HG02970 (cell line): ENCODE results near the gene OR1K1.
"Not testable (repeated sequence)": the region's sequence is repeated elsewhere in the genome, so short reads cannot be mapped to it uniquely, and the experiment has no call there.

Experiments used
- ATAC-seq: cut with Tn5 transposase; IDR thresholded peaks from one replicate; pipeline ENCODE4 v1.9.1; 2021; ENCODE audit warnings: mild to moderate bottlenecking, moderate library complexity, moderate number of reproducible peaks; ENCODE audit not compliant: unreplicated experiment, low FRiP score

The OR1K1 gene

GRCh38 chr9:122810306-122810946 is 10.5 kb downstream of the OR1K1 start:
- ATAC-seq: no peak

DNA sequence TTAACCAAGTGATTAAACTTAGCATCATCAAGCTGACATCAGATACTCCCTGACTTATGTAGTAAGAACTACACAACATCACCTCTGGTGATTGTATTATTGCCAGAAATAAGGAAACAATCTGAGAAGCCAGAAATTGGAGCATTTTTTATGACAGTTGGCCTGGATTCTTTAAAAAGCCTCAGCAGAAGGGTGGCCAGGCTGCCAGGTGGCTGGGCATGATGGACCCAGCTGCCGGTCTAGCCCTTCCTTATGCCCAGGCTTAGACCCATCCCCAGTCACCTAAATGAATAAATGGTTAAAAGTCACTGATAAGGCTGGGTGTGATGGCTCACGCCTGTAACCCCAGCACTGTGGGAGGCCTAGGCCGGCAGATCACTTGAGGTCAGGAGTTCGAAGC is 12.8 kb downstream of the OR1K1 start:
- no peak for ATAC-seq

DNA sequence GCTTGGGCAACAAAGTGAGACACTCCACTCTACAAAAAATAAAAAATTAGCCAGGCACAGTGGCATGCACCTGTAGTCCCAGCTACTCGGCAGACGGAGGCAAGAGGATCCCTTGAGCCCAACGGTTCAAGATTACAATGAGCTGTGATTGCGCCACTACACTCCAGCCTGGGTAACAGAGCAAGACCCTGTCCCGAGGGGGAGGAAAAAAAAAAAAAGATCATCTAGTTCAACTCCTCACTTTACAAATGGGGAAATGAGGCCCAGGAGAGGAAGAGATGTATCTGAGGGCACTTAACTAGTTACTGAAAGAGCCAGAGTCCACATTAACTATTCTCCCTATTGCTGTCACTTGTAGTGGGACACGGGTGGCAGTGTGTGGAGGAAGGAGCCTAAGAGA is 14.6 kb downstream of the OR1K1 start:
- no peak for ATAC-seq

DNA sequence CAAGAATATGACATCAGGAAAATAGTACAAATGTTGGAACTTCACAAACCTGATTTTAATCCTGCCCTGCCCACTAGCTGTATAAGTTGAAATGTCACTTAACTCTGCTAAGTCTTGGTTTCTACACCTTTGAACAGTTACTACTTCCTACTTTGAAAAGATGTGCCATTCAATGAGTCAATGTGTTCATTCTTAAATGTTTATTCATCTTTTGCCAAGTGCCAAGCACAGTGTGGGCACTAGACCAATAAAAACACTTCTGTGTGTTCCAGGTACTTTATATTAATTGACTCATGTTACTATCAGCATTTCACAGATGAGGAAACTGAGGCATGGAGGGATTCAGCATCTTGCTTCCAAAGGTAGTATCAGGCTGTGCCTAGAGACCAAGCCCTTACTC is 15.6 kb downstream of the OR1K1 start:
- no peak for ATAC-seq

- no peak for ATAC-seq
Observed at GRCh38 chr9:122816163-122816867, 16.4 kb downstream of the OR1K1 start.

DNA sequence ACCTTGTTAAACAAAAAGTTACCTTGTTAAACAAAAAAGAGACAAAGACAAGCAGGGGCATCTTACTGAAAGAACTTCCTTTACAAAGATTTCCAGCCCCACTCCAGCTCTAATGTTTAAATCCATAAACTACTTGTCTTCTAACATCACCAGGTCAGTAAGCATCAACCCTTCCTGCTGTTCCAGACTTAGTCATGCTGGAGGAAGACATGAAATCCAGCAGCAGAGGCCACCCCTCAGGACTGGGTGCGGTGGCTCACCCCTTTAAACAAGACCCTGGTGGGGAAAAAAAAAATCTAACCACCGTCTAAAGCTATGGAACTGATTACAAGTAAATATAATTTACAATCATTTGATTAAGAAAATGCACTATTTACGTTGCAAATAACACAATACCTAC is 19.4 kb downstream of the OR1K1 start:
- no peak for ATAC-seq

DNA sequence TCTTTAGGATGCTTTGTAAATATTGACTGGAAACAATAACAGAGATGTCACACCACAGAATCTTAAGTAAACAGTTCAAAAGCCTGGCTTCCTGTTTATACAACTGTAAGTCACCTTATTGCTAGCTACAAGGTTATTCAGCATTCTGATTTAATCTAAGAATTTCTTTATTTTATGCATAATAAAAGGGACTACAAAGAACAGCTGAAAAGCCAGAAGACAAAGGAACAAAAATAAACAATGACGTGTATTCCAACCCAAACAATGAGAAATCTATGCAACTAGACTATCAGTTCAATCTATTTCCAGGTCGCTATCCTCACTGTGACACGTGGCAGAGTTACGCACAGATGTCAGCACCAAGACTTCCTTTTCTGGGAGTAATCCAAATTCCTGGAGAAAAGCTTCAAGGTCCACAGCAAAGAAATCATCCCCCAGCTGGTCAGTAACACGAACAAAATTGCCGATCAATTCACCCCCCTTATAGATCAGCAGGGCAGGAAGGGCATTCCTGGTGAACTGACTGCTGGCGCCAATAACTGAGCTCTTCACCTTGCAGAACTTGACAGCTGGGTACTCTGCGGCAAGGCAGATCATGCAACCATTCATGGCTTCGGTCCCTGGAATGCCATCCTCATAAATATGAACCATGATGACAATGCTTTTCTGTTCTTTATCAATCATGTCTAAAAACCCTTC is 20.0 kb downstream of the OR1K1 start:
- no peak for ATAC-seq

- ATAC-seq: no peak
Observed at GRCh38 chr9:122820490-122820845, 20.5 kb downstream of the OR1K1 start.

- no peak for ATAC-seq
Observed at GRCh38 chr9:122821278-122821943, 21.5 kb downstream of the OR1K1 start.

GRCh38 chr9:122822056-122822455 is 22.1 kb downstream of the OR1K1 start:
- no peak for ATAC-seq

DNA sequence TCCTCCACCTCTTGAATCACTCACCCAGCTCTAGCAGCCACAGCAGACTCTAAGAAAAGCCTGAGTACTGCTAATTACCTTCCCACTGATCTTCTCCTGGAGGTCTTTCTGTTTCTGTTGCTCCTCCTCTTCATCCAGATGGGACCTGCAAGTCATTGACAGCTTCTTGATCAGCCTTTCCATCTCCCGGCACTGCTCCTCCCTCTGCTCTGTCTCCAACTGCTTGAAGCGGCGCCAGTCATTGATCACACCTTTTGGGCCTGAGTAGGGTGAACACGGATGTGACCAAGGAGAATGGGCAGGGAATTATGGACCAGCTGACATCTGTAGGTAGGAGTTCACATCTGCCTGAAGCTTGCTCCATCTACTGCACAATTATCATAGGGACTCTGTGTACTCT is 23.0 kb downstream of the OR1K1 start:
- no peak for ATAC-seq

GRCh38 chr9:122827761-122828093 is 27.8 kb downstream of the OR1K1 start:
- peak; percentile 12 for ATAC-seq

GRCh38 chr9:122828965-122829284 is 29.0 kb downstream of the OR1K1 start:
- ATAC-seq: not testable (repeated sequence)

GRCh38 chr9:122832194-122832593 is 32.3 kb downstream of the OR1K1 start:
- no peak for ATAC-seq

GRCh38 chr9:122835313-122835731 is 35.4 kb downstream of the OR1K1 start:
- ATAC-seq: no peak

- no peak for ATAC-seq
Observed at GRCh38 chr9:122837266-122837850, 37.4 kb downstream of the OR1K1 start.

DNA sequence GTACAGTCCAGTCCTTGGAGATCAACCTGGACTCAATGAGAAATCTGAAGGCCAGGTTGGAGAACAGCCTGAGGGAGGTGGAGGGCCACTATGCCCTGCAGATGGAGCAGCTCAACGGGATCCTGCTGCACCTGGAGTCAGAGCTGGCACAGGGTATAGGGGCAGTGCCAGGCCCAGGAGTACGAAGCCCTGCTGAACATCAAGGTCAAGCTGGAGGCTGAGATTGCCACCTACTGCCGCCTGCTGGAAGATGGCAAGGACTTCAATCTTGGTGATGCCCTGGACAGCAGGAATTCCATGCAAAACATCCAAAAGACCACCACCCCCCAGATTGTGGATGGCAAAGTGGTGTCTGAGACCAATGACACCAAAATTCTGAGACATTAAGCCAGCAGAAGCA is 38.5 kb downstream of the OR1K1 start:
- not testable (repeated sequence) for ATAC-seq

- ATAC-seq: no peak
Observed at GRCh38 chr9:122841501-122841900, 41.6 kb downstream of the OR1K1 start.

DNA sequence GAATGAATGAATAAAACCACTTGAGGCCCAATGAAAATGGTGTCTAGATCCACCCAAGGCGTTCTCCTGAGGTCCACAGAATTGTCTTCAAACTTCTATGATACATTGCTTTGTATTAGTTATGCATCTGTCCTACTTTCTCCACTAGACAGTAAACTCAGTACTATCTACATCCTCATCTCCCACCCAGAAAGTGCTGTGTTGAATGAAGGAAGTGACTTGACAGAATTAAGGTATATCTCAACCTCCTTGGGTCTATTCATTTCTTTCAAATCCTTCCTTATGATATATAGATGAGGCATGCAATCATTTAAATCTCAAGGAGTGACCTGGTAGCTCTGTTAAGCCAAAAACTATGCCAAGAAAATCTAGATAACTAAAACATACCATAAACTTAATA is 44.2 kb downstream of the OR1K1 start:
- no peak for ATAC-seq

DNA sequence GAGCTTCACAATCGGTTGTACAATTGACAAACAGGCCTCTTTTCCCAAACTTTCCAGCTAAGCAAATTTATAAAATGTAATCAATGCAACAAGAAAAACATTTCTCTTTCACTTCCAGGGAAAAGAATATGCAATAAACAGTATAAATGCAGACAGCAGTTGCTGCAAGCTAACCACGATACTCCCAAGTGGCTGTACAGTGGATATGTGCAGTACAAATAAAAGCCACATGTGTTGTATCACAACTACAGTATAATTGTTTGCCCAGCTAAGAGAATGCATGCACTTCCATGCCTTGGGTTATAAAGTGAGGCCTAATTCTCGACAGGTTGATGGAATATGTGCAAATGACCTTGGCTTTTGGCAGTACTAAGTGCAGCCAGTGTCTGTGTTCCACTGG is 45.2 kb downstream of the OR1K1 start:
- ATAC-seq: no peak

- no peak for ATAC-seq
Observed at GRCh38 chr9:122846371-122846940, 46.5 kb downstream of the OR1K1 start.
